Measurements from ENCODE around the gene GRM8. TPM values are rescaled to one million over a fixed set of nuclear protein-coding genes. Genes with fewer than 3 reads are reported as not detected.

GRM8 gene
- total RNA-seq, 1 experiment from 2014 or later = 1.8 TPM

DNA sequence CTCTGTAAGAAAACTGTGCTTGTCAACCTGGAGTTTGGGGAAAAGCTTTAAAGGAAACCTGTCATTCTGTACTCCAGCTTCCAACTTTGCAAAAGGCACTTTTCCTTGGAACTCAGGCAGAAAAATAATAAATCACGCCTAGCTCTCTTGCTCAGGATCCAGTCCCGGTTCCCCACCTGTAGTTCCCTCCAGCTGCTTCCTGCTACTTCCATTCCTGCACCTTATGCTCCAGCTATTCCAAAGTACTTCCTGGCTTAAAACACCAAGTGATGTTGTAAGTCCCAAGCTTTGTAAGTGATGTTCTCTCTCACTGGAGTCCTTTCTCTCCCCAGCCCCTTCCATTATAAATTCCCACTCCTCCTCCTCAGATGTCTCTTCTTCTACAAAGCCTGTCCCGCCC, 98.6 kb downstream of the GRM8 start:
- no peaks in the 10 kb centered on the region for H3K4me1 ChIP-seq (ENCODE audit: insufficient read depth, low read length)
- H3K56ac ChIP-seq (ENCODE audit: insufficient read length, low read depth, low read length) = no peak overlapping the region
- no peak overlapping the region for H2BK5ac ChIP-seq (ENCODE audit: insufficient read length, low read length)
- H3K4ac ChIP-seq (ENCODE audit: low read depth, low read length) = no peak overlapping the region
- no peaks in the 10 kb centered on the region for H3K36me3 Mint-ChIP-seq (ENCODE audit: insufficient read depth in 1 of 3, low read depth in 3 of 3)
- H3K18ac ChIP-seq (ENCODE audit: insufficient read length, low read depth, low read length) = no peak overlapping the region
- H3K27me3 Mint-ChIP-seq (ENCODE audit: low read depth) = peaks cover 13% of the 10 kb centered on the region
- no peak overlapping the region for H3K4me3 Mint-ChIP-seq
- H3K79me1 ChIP-seq (ENCODE audit: insufficient read depth, low read depth, low read length, poor library complexity, severe bottlenecking) = no peaks in the 10 kb centered on the region
- H3K23me2 ChIP-seq (ENCODE audit: insufficient read length, low read depth, low read length, poor library complexity, severe bottlenecking) = no peaks in the 10 kb centered on the region
- H3K27me3 ChIP-seq (ENCODE audit: insufficient read depth, low read length) = no peaks in the 10 kb centered on the region
- H3K4me1 Mint-ChIP-seq = peaks cover 4 to 5% of the 10 kb centered on the region in 2 experiments; a peak in 3 of 4 replicates
- no peak overlapping the region for H3K27ac ChIP-seq (ENCODE audit: insufficient read length, low read depth, low read length)
- WGBS (ENCODE audit: extremely low coverage, insufficient read length, low lambda C conversion rate) = no CpG with 5 or more reads among the region's 3 CpGs
- H3T11ph ChIP-seq (ENCODE audit: low read length) = no peak overlapping the region
- H4K8ac ChIP-seq (replicated peaks; ENCODE audit: insufficient read length, low read depth, low read length) = no peak overlapping the region
- no peak overlapping the region for H3K14ac ChIP-seq (ENCODE audit: insufficient read depth, low read length)
- no peak overlapping the region for H4K5ac ChIP-seq (ENCODE audit: insufficient read length, low read depth, low read length)
- no peak overlapping the region for H2BK120ac ChIP-seq (ENCODE audit: low read depth, low read length, poor library complexity, severe bottlenecking)
- no peak overlapping the region for H2AFZ ChIP-seq (ENCODE audit: low read length)
- H4K91ac ChIP-seq (ENCODE audit: insufficient read length, low read depth, low read length) = no peak overlapping the region
- no peak overlapping the region for H3K4me2 ChIP-seq (ENCODE audit: insufficient read depth, insufficient read length, low read length)
- no peak for TF ChIP-seq CTCF (conservative IDR thresholded peaks at IDR 0.05)
- no peak overlapping the region; a peak in 1 of 7 replicates for H3K27ac Mint-ChIP-seq
- no peak for DNase-seq
- no peak overlapping the region for H2BK20ac ChIP-seq (ENCODE audit: low read depth, low read length, poor library complexity, severe bottlenecking)
- no peak overlapping the region for H2BK15ac ChIP-seq (ENCODE audit: low read depth, low read length)
- H3K79me2 ChIP-seq (ENCODE audit: insufficient read depth, low read length) = peaks cover 1% of the 10 kb centered on the region; the same call in 1 of the 2 replicates
- no peaks in the 10 kb centered on the region for H3K9me3 ChIP-seq (ENCODE audit: control insufficient read depth, low read depth, low read length)
- H3K23ac ChIP-seq (ENCODE audit: insufficient read length, low read depth, low read length) = no peak overlapping the region
- no peaks in the 10 kb centered on the region for H4K20me1 ChIP-seq (ENCODE audit: control insufficient read depth, insufficient read depth, insufficient read length)
- no peak overlapping the region for H3K9ac ChIP-seq (ENCODE audit: extremely low read depth, insufficient read length, low read length)
- H2BK12ac ChIP-seq (ENCODE audit: insufficient read length, low read depth, low read length) = no peak overlapping the region
- H3K9me3 Mint-ChIP-seq = no peaks in the 10 kb centered on the region
- no peak overlapping the region for H2AK5ac ChIP-seq (ENCODE audit: insufficient read length, low read length)

Data from H9 (cell line).